ENCODE data around the gene ZG16.
"Not testable (repeated sequence)": the region's sequence is repeated elsewhere in the genome, so short reads cannot be mapped to it uniquely, and the experiment has no call there.

The ZG16 gene

DNA sequence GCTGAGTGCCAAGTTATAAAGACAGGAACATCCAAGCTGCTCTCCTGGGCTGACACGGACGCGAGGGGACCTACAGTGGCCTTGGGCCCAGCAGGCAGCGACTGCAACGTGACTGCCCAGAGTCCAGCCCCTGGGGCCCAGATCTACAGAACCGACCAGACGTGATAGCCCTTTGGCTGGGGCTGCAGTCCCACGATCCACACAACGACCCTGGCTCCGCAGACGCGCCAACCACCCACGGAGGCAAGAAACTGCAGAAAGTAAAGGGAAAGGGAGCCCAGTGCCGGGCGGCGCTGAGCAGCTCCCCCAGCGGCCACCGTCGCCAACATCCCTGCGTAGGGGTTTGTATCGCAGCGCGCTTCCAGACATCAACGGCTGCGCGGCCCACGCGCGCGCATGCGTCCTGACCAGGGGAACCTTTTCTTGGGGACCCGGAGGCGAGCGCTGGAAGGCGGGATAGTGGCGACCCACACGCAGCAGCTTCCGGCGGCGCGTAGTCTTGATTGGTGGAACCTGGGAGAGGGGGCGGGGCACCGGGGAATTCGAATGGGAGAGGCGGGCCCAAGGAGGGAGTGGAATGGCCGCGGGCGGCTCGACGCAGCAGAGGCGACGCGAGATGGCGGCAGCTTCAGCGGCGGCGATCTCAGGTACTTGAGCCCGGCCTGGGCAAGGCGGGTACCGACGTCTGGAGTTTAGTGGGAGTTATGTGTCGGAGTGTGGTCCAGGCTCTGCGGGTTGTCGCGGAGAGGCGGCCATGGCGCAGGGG, 12.3 kb downstream of the ZG16 start, which contains the start of gene KIF22:
TSS of gene KIF22 (plus strand) at position 569 of the 766 bp plus-strand sequence. CDS start at position 578, 9 bp downstream.
- DNase-seq = peak; percentile 99

DNA sequence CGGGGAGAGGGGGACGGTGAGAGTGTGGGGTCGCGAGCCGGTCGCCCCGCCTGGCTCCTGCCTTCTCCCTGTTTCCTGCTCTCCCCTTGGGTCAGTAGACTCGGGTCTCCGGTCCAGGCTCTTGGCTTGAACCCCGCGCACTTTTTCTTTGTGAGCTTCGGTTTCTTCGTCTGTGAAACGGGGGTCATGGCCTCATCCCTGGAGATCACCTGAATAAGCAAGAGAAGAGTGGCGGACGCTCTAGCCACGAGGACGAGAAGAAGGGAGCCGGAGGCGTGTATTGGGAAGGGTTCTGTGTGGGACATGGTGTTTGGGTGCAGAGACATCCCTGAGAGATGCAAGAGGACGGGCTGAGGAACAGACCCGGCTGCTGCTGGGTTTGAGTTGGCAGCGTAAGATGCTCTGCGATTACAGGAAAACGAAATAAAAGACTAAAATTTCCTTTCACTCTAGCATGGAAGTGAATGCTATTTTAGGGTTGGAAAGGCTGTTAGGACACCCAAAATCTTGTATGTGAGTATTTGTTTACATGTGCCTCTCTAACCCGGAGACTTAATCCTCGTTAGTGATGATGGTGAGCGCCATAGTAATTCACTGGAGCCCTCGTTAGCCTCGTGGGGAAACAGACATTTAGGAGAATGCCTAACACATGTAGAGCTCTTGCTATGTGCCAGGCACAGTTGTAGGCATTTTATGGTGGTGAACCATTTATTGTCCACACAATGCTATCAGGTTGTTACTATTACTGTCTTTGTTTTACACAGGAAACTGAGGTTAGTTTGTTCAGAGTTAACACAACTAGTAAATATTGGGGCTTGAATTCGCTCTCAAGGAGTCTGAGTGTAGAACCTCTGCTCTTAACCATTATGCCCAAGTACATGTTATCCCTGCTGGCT, 13.1 kb downstream of the ZG16 start:
- no peak for DNase-seq

- DNase-seq = no peak
Observed at GRCh38 chr16:29791845-29792807, 14.1 kb downstream of the ZG16 start.

- not testable (repeated sequence) for DNase-seq
Observed at GRCh38 chr16:29793153-29793552, 15.1 kb downstream of the ZG16 start.

GRCh38 chr16:29794231-29794710, 16.2 kb downstream of the ZG16 start:
- no peak for DNase-seq

DNA sequence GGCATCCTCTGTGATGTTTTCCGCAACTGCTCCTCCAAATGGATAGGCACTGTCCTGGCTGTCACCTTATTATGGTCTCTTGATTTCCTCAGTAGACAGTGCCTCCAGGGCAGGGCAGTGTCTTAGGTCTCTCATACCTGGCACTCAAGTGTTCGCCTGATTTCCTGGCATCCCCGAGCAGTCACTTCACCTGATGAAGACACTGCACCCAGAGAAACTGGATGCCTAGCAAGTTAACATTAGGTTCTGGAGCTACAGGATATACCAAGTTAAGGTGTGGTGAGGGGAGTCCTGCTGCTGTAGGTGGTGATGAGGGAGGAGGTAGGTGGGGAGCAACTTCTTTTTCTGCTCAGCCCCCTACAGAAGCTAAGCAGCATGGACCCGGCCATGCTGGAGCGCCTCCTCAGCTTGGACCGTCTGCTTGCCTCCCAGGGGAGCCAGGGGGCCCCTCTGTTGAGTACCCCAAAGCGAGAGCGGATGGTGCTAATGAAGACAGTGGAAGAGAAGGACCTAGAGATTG, 24.4 kb downstream of the ZG16 start:
- DNase-seq = no peak

GRCh38 chr16:29804020-29804419, 26.0 kb downstream of the ZG16 start:
- DNase-seq = no peak

GRCh38 chr16:29804455-29805231, 26.6 kb downstream of the ZG16 start:
- DNase-seq = no peak

DNA sequence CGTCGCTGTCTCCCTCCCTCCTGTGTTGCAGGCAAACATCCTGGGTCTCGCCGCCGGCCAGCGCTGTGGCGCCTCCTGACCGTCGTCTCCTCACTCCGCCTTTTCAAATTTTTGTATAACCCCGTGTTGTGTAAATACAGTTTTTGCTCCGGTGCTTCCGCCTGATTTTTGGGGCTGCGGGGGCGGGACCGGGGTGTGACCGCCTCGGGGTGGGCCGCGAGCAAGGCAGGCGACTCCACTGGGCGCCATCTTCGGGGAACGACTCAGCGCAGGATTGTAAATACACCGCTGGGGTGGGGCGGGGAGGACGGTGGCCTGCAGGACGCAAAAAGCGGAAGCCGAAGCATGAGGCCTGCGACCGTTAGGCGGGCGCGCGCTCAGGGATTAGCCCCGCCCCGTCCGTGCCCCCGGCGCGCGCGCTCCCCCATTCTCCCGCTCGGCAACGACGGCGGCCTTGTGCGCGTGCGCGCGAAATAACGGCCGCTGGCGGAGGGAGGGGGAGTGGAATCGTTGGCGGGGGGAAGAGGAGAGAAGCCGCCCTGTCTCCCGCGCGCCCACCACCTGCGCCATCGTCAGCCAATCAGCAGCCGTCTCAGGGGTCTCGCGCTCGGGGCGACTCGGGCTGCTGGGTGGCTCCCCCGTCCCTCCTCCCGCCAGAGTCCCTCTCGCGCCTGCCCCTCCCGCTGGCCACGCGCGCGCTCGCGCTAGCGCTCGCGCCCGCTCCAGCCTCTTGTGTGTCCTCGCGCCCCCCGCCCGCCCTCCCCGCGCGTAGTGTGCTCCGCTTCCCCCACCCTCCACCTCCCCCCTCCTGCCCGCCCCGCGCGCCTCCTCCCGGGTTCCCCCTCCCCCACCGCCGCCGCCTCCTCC, 27.4 kb downstream of the ZG16 start:
- DNase-seq = peak; percentile 93

DNA sequence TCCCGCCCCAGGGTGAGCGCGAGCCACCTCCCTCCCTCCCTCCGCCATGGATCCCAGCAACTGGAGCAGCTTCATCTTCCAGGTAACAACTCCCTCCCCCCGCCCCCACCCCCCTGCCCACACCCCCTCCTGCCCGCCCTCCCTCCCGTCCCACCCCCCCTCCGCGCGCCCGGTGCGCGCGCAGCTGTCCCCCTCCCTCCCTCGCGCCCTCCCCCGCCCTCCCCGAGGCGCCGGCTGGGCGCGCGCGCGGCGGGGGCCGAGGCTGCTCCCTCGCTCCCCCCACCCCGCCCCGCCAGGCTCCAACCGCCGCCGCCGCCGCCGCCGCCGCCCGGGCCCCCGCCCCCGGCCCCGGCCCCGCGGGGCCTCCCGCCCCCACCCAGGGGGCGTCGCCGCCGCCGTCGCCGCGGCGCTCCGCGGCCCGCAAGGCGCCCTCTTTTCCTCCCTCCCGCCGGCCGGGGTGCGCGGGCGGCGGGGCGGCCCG, 28.1 kb downstream of the ZG16 start, which contains the start of gene MAZ:
TSS of gene MAZ (plus strand) at position 431 of the 481 bp plus-strand sequence. CDS start 173 bp downstream, outside the sequence.
- no peak for DNase-seq

- DNase-seq = no peak
Observed at GRCh38 chr16:29806641-29807425, 28.8 kb downstream of the ZG16 start.

DNA sequence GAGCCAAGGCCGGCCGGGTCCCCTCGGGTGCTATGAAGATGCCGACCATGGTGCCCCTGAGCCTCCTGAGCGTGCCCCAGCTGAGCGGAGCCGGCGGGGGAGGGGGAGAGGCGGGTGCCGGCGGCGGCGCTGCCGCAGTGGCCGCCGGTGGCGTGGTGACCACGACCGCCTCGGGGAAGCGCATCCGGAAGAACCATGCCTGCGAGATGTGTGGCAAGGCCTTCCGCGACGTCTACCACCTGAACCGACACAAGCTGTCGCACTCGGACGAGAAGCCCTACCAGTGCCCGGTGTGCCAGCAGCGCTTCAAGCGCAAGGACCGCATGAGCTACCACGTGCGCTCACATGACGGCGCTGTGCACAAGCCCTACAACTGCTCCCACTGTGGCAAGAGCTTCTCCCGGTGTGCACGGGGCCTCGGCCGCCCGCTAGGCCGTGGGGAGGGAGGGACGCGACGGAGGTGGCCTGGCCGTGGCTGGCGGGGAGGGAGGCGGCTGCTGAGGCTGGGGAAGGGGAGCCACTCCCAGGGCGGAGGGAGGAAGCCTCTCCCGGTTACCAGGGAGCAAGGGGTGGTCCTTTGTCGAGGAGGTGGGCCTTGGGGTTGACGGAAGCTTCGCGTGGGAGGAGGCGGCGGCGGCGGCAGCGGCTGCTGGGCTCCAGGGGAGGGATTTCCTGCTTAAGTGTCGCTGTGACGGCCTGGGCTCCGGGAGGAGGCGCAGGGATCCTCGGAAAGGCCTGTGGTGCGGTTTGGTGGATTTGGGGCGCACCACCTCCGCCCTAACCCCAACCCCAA, 29.6 kb downstream of the ZG16 start:
- DNase-seq = peak; percentile 83

GRCh38 chr16:29808219-29808900, 30.3 kb downstream of the ZG16 start:
- DNase-seq = no peak

- DNase-seq = no peak
Observed at GRCh38 chr16:29809031-29809747, 31.1 kb downstream of the ZG16 start.

- no peak for DNase-seq
Observed at GRCh38 chr16:29809850-29810698, 32.0 kb downstream of the ZG16 start.

GRCh38 chr16:29810699-29811169, 32.7 kb downstream of the ZG16 start:
- DNase-seq = no peak

Measured in activated T-cell treated with anti-CD3 and anti-CD28 coated beads for 4 hours (primary cell).